Breast epithelium (tissue), 4 donors: ENCODE results near the gene NGFR. TPM values are rescaled to one million over a fixed set of nuclear protein-coding genes. Genes with fewer than 3 reads are reported as not detected.
A peak's percentile ranks its signal among the peaks of the same experiment; 100 is the strongest.

Experiments used
- DNase-seq, 2 donors: peaks; one replicate each; pipeline ENCODE4 v3.0.0-alpha.2; 2019; ENCODE audit warnings: low spot score in 2 of 2
- H3K27ac ChIP-seq, 2 donors: fragments of 200-600 bp; sonication (generic) in 1 of 2; one replicate each; pipeline ENCODE4 v1.5.1; 2016 to 2019; ENCODE audit warnings: mild to moderate bottlenecking in 1 of 2
- H3K27me3 ChIP-seq, 2 donors: fragments of 200-600 bp; sonication (generic) in 1 of 2; one replicate each; pipeline versions ENCODE4 v1.5.1 to v1.6.0; 2017 to 2019; ENCODE audit warnings: control low read depth in 1 of 2, mild to moderate bottlenecking in 1 of 2
- H3K36me3 ChIP-seq: fragments of 200-600 bp; one replicate; pipeline ENCODE4 v1.5.1; 2019
- H3K4me1 ChIP-seq, 2 donors: fragments of 200-600 bp; sonication (generic); one replicate each; pipeline ENCODE4 v1.5.1; 2016 to 2019; ENCODE audit warnings: control low read depth in 1 of 2
- H3K4me3 ChIP-seq, 3 donors: fragments of 200-600 bp; sonication (generic); 1 replicate in 2 of 3; 2 replicates in 1 of 3; pipeline ENCODE4 v1.5.1; 2016 to 2019; ENCODE audit warnings: mild to moderate bottlenecking in 3 of 3, moderate library complexity in 2 of 3
- H3K9me3 ChIP-seq, 2 donors: fragments of 200-600 bp; sonication (generic) in 1 of 2; one replicate each; pipeline ENCODE4 v1.5.1; 2016 to 2019; ENCODE audit warnings: control low read depth in 1 of 2
- POLR2A ChIP-seq: fragments of 450-650 bp; IDR thresholded peaks from one replicate; pipeline ENCODE4 v1.6.1; 2016; ENCODE audit warnings: antibody characterized with exemption, mild to moderate bottlenecking, moderate library complexity
- POLR2AphosphoS5 ChIP-seq, 3 donors: sonication (generic); formaldehyde crosslinking; IDR thresholded peaks; one replicate each; pipeline ENCODE4 v1.6.1; 2017; ENCODE audit warnings: antibody characterized with exemption in 3 of 3
- intact Hi-C: fragments of 100-400 bp; cut with DNase I; formaldehyde crosslinking; loops from one replicate; pipeline ENCODE4 v1.15.1; 2023; ENCODE audit warnings: low total_unique reads
- total RNA-seq, 3 donors: library from RNA; depleted of rRNA; stranded (reverse); fragments of >200 nt; gene quantifications; one replicate each; pipeline ENCODE4 v1.1.0, GENCODE V29; 2016
- TF ChIP-seq, protein P1 (sequence below), 3 donors: fragments of 450-650 bp; IDR thresholded peaks; one replicate each; pipeline ENCODE4 v1.5.1; 2016 to 2017; ENCODE audit warnings: antibody characterized with exemption in 3 of 3, mild to moderate bottlenecking in 3 of 3, moderate library complexity in 3 of 3

The NGFR gene
- total RNA-seq, 3 donors from 2014 or later: 3.4 to 27.8 (median 17.7) TPM

GRCh38 chr17:49511810-49512209 lies 16.7 kb downstream of the NGFR start:
- Histone ChIP-seq H3K27ac (peak overlapping the region in 1 of 2 donors; percentile 94), H3K4me1 (peaks cover 30 to 34% of the 10 kb centered on the region in 2 donors), H3K4me3 (no peak overlapping the region), H3K36me3 (no peaks in the 10 kb centered on the region), H3K27me3 (no peaks in the 10 kb centered on the region), H3K9me3 (no peaks in the 10 kb centered on the region)
- DNase-seq: no peak
- intact Hi-C loops: no loop called here
- TF ChIP-seq, protein P1, sequence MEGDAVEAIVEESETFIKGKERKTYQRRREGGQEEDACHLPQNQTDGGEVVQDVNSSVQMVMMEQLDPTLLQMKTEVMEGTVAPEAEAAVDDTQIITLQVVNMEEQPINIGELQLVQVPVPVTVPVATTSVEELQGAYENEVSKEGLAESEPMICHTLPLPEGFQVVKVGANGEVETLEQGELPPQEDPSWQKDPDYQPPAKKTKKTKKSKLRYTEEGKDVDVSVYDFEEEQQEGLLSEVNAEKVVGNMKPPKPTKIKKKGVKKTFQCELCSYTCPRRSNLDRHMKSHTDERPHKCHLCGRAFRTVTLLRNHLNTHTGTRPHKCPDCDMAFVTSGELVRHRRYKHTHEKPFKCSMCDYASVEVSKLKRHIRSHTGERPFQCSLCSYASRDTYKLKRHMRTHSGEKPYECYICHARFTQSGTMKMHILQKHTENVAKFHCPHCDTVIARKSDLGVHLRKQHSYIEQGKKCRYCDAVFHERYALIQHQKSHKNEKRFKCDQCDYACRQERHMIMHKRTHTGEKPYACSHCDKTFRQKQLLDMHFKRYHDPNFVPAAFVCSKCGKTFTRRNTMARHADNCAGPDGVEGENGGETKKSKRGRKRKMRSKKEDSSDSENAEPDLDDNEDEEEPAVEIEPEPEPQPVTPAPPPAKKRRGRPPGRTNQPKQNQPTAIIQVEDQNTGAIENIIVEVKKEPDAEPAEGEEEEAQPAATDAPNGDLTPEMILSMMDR (IDR thresholded peaks at IDR 0.05): no peak
- TF ChIP-seq POLR2A: no peak
- TF ChIP-seq POLR2AphosphoS5 (IDR thresholded peaks at IDR 0.05): no peak

- Histone ChIP-seq H3K27ac (peak overlapping the region in 1 of 2 donors; percentile 94), H3K4me3 (no peak overlapping the region), H3K36me3 (no peaks in the 10 kb centered on the region), H3K9me3 (no peaks in the 10 kb centered on the region), H3K4me1 (peaks cover 30 to 34% of the 10 kb centered on the region in 2 donors), H3K27me3 (no peaks in the 10 kb centered on the region)
- intact Hi-C loops: no loop called here
- TF ChIP-seq, protein P1 (IDR thresholded peaks at IDR 0.05): no peak
- TF ChIP-seq POLR2A (no peak), POLR2AphosphoS5 (IDR thresholded peaks at IDR 0.05) (no peak)
- DNase-seq: no peak
Measured at GRCh38 chr17:49512296-49513043, 17.4 kb downstream of the NGFR start.

DNA sequence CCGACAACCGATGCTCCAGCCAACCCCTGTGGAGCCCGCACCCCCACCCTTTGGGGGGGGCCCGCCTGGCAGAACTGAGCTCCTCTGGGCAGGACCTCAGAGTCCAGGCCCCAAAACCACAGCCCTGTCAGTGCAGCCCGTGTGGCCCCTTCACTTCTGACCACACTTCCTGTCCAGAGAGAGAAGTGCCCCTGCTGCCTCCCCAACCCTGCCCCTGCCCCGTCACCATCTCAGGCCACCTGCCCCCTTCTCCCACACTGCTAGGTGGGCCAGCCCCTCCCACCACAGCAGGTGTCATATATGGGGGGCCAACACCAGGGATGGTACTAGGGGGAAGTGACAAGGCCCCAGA lies 17.9 kb downstream of the NGFR start:
- H3K9me3 ChIP-seq: no peaks in the 10 kb centered on the region
- no peak for DNase-seq
- H3K4me3 ChIP-seq: no peak overlapping the region
- H3K27ac ChIP-seq: peak overlapping the region; percentile 94
- TF ChIP-seq POLR2A: no peak
- TF ChIP-seq POLR2AphosphoS5 (IDR thresholded peaks at IDR 0.05): no peak
- TF ChIP-seq, protein P1 (IDR thresholded peaks at IDR 0.05): no peak
- H3K4me1 ChIP-seq: peaks cover 30 to 34% of the 10 kb centered on the region in 2 donors
- no peaks in the 10 kb centered on the region for H3K36me3 ChIP-seq
- H3K27me3 ChIP-seq: no peaks in the 10 kb centered on the region
- intact Hi-C loops: no loop called here

GRCh38 chr17:49513641-49514040 lies 18.5 kb downstream of the NGFR start:
- TF ChIP-seq POLR2A: no peak
- no peak for TF ChIP-seq POLR2AphosphoS5 (IDR thresholded peaks at IDR 0.05)
- TF ChIP-seq, protein P1 (IDR thresholded peaks at IDR 0.05): no peak
- Histone ChIP-seq H3K4me3 (no peak overlapping the region), H3K36me3 (no peaks in the 10 kb centered on the region), H3K9me3 (no peaks in the 10 kb centered on the region), H3K27ac (peak overlapping the region; percentile 94), H3K4me1 (peaks cover 27 to 30% of the 10 kb centered on the region in 2 donors), H3K27me3 (no peaks in the 10 kb centered on the region)
- intact Hi-C loops: no loop called here
- peak in 1 of 2 donors; percentile 41 for DNase-seq

GRCh38 chr17:49514071-49514721 lies 19.1 kb downstream of the NGFR start:
- Histone ChIP-seq H3K4me1 (peaks cover 22 to 25% of the 10 kb centered on the region in 2 donors), H3K27me3 (no peaks in the 10 kb centered on the region), H3K9me3 (no peaks in the 10 kb centered on the region), H3K36me3 (no peaks in the 10 kb centered on the region), H3K27ac (peak overlapping the region; percentile 94), H3K4me3 (no peak overlapping the region)
- peak in 1 of 2 donors; percentile 51 for DNase-seq
- TF ChIP-seq, protein P1 (IDR thresholded peaks at IDR 0.05): peak in 1 of 3 donors; percentile 15
- no peak for TF ChIP-seq POLR2A
- intact Hi-C loops: no loop called here
